Measurements from ENCODE around the gene PSD4. TPM values are rescaled to one million over a fixed set of nuclear protein-coding genes. Genes with fewer than 3 reads are reported as not detected.

Gene PSD4
- total RNA-seq, 1 experiment from 2014 or later: 27.0 TPM

GRCh38 chr2:113162173-113162572 is 11.6 kb upstream of the PSD4 start:
- in situ Hi-C loops (cut with HindIII; ENCODE audit: low pct_unique_long_range_greater_than_20kb, low sequenced_read_pairs): no loop called here
- no peak for DNase-seq (ENCODE audit: low read depth)

DNA sequence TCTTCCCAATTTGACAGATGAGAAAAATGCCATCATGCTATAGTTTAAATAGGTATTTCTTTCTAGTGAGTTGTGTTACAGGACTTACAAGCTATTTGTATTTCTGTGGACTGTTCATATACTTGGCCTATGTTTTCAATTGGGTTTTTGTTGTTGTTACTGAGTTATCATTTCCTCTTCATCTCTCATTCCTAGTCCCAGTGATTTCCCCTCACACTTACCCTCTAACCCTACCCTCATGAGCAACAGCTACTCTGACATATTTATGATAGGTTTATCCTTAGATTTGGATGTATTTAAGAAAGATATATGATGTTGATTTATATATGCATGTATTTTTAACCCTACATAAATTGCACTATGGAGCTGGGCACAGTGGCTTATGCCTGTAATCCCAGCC is 10.9 kb upstream of the PSD4 start:
- in situ Hi-C loops (cut with HindIII; ENCODE audit: low pct_unique_long_range_greater_than_20kb, low sequenced_read_pairs): no loop called here
- DNase-seq (ENCODE audit: low read depth): no peak

DNA sequence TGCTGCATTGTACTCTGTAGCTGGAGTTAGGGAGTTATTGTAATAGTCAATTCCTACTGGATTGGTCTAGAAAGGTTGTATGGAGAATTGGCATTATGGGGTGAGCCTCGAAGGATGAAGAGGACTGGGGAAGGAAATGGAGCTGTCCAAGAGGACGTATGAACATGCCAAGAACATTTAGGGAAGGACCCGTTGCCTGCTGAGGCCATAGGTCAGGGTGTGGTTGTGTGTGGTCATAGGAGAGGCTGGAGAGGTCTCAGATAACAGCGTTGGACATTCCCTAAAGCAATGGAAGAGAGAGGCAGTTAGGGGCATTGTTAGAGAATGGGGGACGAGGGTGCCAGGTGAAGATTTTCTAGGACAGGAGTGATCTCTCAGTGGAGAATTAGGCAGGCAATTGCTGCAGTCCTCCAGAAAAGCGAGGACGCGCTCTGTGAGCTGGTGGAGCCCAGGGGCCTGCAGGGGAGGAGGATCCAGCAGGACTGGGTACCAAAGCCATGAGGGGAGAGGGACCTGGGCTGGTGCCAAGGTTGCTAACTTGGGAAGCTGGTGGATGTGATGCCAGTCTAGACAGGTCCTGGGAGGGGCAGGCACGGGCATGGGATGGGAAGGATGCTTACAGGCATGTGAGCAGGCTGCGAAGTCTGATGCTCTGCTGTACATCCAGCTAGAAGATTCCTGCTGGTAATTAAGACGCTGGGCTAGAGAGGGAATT is 9.4 kb upstream of the PSD4 start:
- in situ Hi-C loops (cut with HindIII; ENCODE audit: low pct_unique_long_range_greater_than_20kb, low sequenced_read_pairs): no loop called here

GRCh38 chr2:113164930-113165585 is 8.7 kb upstream of the PSD4 start:
- in situ Hi-C loops (cut with HindIII; ENCODE audit: low pct_unique_long_range_greater_than_20kb, low sequenced_read_pairs): no loop called here

More for the DNA sequence above, 9.4 kb upstream of the PSD4 start:
- no peak for DNase-seq (ENCODE audit: low read depth)

DNA sequence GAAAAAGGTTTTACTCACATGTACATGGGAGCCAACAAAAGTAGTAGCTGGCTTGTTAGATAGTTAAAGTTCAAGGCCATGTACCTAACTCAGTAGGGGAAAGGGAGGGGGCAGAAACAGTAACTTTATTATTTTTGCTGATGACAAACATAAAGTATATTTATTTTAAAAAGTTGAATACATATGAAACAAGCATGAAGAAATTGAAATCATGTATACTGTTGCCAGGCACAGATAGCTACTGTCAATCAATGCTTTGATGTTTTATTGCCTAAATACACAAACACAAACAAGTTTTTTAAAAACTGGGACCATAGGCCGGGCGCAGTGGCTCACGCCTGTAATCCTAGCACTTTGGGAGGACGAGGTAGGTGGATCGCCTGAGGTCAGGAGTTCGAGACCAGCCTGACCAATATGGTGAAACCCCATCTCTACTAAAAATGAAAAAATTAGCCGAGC is 7.6 kb upstream of the PSD4 start:
- in situ Hi-C loops (cut with HindIII; ENCODE audit: low pct_unique_long_range_greater_than_20kb, low sequenced_read_pairs): no loop called here
- DNase-seq (ENCODE audit: low read depth): no peak

More at GRCh38 chr2:113164930-113165585, 8.7 kb upstream of the PSD4 start:
- no peak for DNase-seq (ENCODE audit: low read depth)

- in situ Hi-C loops (cut with HindIII; ENCODE audit: low pct_unique_long_range_greater_than_20kb, low sequenced_read_pairs): no loop called here
- DNase-seq (ENCODE audit: low read depth): no peak
Observed at GRCh38 chr2:113167115-113167932, 6.4 kb upstream of the PSD4 start.

- in situ Hi-C loops (cut with HindIII; ENCODE audit: low pct_unique_long_range_greater_than_20kb, low sequenced_read_pairs): no loop called here
- DNase-seq (ENCODE audit: low read depth): no peak
Observed at GRCh38 chr2:113167962-113168340, 5.8 kb upstream of the PSD4 start.

DNA sequence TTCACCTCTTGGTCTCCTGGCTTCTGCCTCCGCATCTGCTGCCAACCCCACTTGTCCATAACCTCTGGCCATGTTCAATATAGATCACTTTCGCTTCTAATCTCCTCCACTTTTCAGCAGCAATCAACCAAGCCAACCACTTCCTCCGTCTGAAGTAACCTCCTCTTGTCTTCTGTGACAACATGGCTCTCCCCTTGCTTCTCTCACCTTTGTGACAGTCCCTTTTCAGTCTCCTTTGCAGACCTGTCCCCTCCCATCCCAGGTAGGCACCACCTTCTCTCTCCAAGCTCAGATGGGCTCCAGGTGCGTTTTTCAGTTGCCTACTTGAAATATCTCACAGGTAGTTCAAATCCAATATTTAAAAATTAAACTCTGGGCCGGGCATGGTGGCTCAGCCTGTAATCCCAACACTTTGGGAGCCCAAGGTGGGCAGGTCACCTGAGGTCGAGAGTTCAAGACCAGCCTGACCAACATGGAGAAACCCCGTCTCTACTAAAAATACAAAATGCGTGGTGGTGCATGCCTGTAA is 4.7 kb upstream of the PSD4 start:
- in situ Hi-C loops (cut with HindIII; ENCODE audit: low pct_unique_long_range_greater_than_20kb, low sequenced_read_pairs): no loop called here
- DNase-seq (ENCODE audit: low read depth): no peak

GRCh38 chr2:113169586-113169985 is 4.2 kb upstream of the PSD4 start:
- in situ Hi-C loops (cut with HindIII; ENCODE audit: low pct_unique_long_range_greater_than_20kb, low sequenced_read_pairs): no loop called here
- no peak for DNase-seq (ENCODE audit: low read depth)

DNA sequence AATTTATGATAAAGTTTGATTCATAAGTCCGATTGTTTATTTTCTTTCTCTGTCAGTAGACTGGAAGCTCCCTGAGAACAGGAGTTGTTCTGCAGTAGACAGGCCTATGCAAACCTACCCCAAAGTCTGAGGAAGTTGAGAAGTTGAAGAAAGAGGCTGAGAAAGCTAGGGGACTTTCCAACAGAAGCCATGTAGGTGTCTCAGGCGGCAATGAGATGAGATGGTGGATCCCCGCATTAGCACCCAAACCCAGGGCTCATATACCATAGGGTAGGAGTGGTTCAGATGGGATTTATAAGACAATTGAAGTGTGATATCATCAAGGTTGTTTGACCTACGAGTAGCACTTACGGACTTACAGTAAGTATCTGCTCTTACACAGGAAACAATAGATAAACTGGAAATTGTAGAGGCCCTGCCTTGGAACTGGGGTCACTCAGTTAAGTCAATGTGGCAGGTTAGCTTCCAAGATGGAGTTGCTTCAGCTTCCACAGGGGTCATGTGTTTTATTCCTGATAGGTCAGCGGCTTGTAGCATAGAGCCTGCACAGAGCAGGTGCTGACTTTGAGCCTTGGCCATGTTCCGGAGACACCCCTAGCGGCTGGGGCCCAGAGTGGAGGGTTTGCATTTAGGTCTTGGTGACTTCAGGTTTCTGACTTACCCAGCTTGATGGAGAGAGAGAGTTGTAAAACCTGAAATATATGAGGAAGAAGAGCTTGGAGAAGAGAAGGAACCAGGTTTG is 2.3 kb upstream of the PSD4 start:
- in situ Hi-C loops (cut with HindIII; ENCODE audit: low pct_unique_long_range_greater_than_20kb, low sequenced_read_pairs): no loop called here
- no peak for DNase-seq (ENCODE audit: low read depth)

GRCh38 chr2:113172721-113173541 is 840 bp upstream of the PSD4 start:
- in situ Hi-C loops (cut with HindIII; ENCODE audit: low pct_unique_long_range_greater_than_20kb, low sequenced_read_pairs): no loop called here
- DNase-seq (ENCODE audit: low read depth): no peak

- in situ Hi-C loops (cut with HindIII; ENCODE audit: low pct_unique_long_range_greater_than_20kb, low sequenced_read_pairs): no loop called here
- no peak for DNase-seq (ENCODE audit: low read depth)
Observed at GRCh38 chr2:113174376-113174750, 592 bp downstream of the PSD4 start.

GRCh38 chr2:113175042-113175628 is 1.4 kb downstream of the PSD4 start:
- DNase-seq (ENCODE audit: low read depth): no peak
- in situ Hi-C loops (cut with HindIII; ENCODE audit: low pct_unique_long_range_greater_than_20kb, low sequenced_read_pairs): no loop called here

- in situ Hi-C loops (cut with HindIII; ENCODE audit: low pct_unique_long_range_greater_than_20kb, low sequenced_read_pairs): no loop called here
- no peak for DNase-seq (ENCODE audit: low read depth)
Observed at GRCh38 chr2:113175736-113176695, 2.2 kb downstream of the PSD4 start.

- DNase-seq (ENCODE audit: low read depth): no peak
- in situ Hi-C loops (cut with HindIII; ENCODE audit: low pct_unique_long_range_greater_than_20kb, low sequenced_read_pairs): no loop called here
Observed at GRCh38 chr2:113176696-113177355, 3.1 kb downstream of the PSD4 start.
